Esophagus muscularis mucosa (tissue), 4 donors: ENCODE results near the gene ACP3. TPM values are rescaled to one million over a fixed set of nuclear protein-coding genes. Genes with fewer than 3 reads are reported as not detected.

ENCODE experiments used
- DNase-seq: peaks from one replicate; pipeline ENCODE4 v3.0.0-alpha.2; 2017; ENCODE audit errors: extremely low spot score
- H3K27ac ChIP-seq, 4 donors: fragments of 200-600 bp; sonication (generic); replicated peaks in 1 of 4; 1 replicate in 3 of 4; 2 replicates in 1 of 4; pipeline ENCODE4 v1.5.1; 2016 to 2019; ENCODE audit warnings: mild to moderate bottlenecking in 1 of 4
- H3K27me3 ChIP-seq, 4 donors: fragments of 200-600 bp; sonication (generic); one replicate each; pipeline versions ENCODE4 v1.5.1 to v1.6.0; 2016 to 2019
- H3K36me3 ChIP-seq, 4 donors: fragments of 200-600 bp; sonication (generic); one replicate each; pipeline ENCODE4 v1.5.1; 2016 to 2019
- H3K4me1 ChIP-seq, 4 donors: fragments of 200-600 bp; sonication (generic); one replicate each; pipeline ENCODE4 v1.5.1; 2016 to 2019
- H3K4me3 ChIP-seq, 4 donors: fragments of 200-600 bp; sonication (generic); 1 replicate in 2 of 4; 2 replicates in 2 of 4; pipeline ENCODE4 v1.5.1; 2016 to 2019; ENCODE audit warnings: mild to moderate bottlenecking in 4 of 4, moderate library complexity in 1 of 4
- H3K9me3 ChIP-seq, 4 donors: fragments of 200-600 bp; sonication (generic); 1 replicate in 3 of 4; 2 replicates in 1 of 4; pipeline ENCODE4 v1.5.1; 2016 to 2019
- EP300 ChIP-seq: sonication (generic); formaldehyde crosslinking; IDR thresholded peaks from one replicate; pipeline ENCODE4 v1.6.1; 2017; ENCODE audit warnings: antibody characterized with exemption
- POLR2A ChIP-seq: fragments of 450-650 bp; IDR thresholded peaks from one replicate; pipeline ENCODE4 v1.6.1; 2017; ENCODE audit warnings: antibody characterized with exemption, moderate library complexity, mild to moderate bottlenecking, low read depth
- POLR2AphosphoS5 ChIP-seq, 2 donors: sonication (generic); formaldehyde crosslinking; IDR thresholded peaks; one replicate each; pipeline ENCODE4 v1.6.1; 2017; ENCODE audit warnings: antibody characterized with exemption in 2 of 2
- WGBS: methylation state at CpG from one replicate; pipeline ENCODE4 v1.1.5; 2018; 5-methylcytosine and 5-hydroxymethylcytosine counted together
- intact Hi-C: fragments of 100-400 bp; cut with DNase I; formaldehyde crosslinking; loops from one replicate; pipeline ENCODE4 v1.15.1; 2023
- total RNA-seq, 4 donors: library from RNA; depleted of rRNA; stranded (reverse); fragments of >200 nt; gene quantifications; one replicate each; pipeline versions ENCODE4 v1.1.0 to v1.2.1, GENCODE V29; 2016
- TF ChIP-seq, protein P1 (sequence below), 3 experiments: fragments of 200-600 bp in 2 of 3; fragments of 450-650 bp in 1 of 3; sonication (generic) in 2 of 3; IDR thresholded peaks; one replicate each; pipeline ENCODE4 v1.5.1; 2017 to 2019; ENCODE audit warnings: antibody characterized with exemption in 3 of 3, mild to moderate bottlenecking in 2 of 3, moderate library complexity in 1 of 3

Gene ACP3
- total RNA-seq, 4 donors from 2014 or later = 0.58 to 2.8 (median 1.9) TPM

DNA sequence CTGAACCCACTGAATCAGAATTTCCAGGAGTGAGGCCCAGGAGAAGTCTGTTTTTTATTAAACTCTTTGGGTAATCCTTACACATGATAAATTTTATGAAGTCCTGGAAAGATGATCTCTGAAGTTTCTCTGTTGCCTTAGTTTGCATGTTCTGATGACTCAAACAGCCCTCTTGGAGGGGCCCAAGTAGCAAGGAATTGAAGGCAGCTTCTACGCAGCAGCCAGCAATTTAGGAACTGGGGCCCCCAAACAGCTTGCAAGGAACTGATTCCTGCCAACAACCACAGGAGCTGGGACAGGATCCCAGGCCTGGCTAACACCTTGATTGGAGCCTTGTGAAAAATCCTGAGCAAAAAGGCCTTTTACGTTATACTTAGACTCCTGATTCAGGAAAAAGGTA lies 5.4 kb upstream of the ACP3 start:
- WGBS = 85% methylated on average over 2 of the region's 2 CpGs
- DNase-seq = no peak
- no peaks in the 10 kb centered on the region for H3K36me3 ChIP-seq
- H3K9me3 ChIP-seq = no peaks in the 10 kb centered on the region
- no peaks in the 10 kb centered on the region for H3K4me1 ChIP-seq
- no peaks in the 10 kb centered on the region for H3K27me3 ChIP-seq
- no peak overlapping the region for H3K4me3 ChIP-seq
- TF ChIP-seq, protein P1, sequence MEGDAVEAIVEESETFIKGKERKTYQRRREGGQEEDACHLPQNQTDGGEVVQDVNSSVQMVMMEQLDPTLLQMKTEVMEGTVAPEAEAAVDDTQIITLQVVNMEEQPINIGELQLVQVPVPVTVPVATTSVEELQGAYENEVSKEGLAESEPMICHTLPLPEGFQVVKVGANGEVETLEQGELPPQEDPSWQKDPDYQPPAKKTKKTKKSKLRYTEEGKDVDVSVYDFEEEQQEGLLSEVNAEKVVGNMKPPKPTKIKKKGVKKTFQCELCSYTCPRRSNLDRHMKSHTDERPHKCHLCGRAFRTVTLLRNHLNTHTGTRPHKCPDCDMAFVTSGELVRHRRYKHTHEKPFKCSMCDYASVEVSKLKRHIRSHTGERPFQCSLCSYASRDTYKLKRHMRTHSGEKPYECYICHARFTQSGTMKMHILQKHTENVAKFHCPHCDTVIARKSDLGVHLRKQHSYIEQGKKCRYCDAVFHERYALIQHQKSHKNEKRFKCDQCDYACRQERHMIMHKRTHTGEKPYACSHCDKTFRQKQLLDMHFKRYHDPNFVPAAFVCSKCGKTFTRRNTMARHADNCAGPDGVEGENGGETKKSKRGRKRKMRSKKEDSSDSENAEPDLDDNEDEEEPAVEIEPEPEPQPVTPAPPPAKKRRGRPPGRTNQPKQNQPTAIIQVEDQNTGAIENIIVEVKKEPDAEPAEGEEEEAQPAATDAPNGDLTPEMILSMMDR (IDR thresholded peaks at IDR 0.05) = no peak
- TF ChIP-seq POLR2A (no peak), POLR2AphosphoS5 (IDR thresholded peaks at IDR 0.05) (no peak), EP300 (no peak)
- no peak overlapping the region for H3K27ac ChIP-seq
- intact Hi-C loops = no loop called here

DNA sequence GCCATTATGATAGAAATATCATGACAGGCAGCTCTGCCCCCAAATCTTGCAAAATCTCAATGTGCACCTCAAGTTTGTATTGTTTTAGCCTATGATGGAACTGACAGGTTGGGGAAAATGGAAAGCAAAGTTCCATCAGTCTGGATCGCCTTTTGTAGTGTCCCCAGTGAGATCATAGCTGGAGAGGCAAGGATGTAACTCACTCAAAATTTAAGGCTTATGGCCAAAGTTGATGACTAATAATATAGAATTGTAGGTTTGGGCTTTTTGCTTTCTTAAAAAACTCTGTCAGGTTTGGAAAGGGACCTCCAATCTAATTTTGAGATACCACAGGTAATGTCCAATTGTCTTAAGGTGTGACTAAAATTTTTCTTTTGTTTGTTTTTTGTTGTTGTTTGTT lies 1.4 kb upstream of the ACP3 start:
- no peaks in the 10 kb centered on the region for H3K36me3 ChIP-seq
- intact Hi-C loops = no loop called here
- TF ChIP-seq POLR2AphosphoS5 (IDR thresholded peaks at IDR 0.05) (no peak), EP300 (no peak), POLR2A (no peak)
- TF ChIP-seq, protein P1 (IDR thresholded peaks at IDR 0.05) = no peak
- no peaks in the 10 kb centered on the region for H3K9me3 ChIP-seq
- H3K4me1 ChIP-seq = peaks cover 0 to 3% (median 0%) of the 10 kb centered on the region in 4 donors
- WGBS = 79% methylated on average over 1 of the region's 1 CpG
- no peak overlapping the region for H3K4me3 ChIP-seq
- H3K27me3 ChIP-seq = no peaks in the 10 kb centered on the region
- no peak for DNase-seq
- H3K27ac ChIP-seq = no peak overlapping the region

DNA sequence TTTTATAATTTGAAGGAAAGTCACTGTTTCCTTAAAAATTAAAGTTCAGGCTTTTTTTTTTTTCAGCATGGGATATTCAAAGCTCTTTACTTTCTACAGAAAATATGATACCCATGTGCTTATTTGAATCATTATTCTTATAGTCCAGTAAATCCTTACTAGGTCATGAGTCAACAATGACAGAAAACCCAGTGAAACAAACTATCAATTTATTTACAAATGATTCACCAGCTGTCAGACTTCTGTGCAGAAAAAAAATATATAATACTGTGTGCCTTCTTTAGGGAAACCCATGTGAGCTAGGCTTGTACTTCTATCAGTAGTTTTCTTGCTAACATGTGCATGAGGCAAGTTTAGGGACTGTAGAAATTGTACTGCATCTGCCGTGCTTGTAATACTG lies 1.2 kb downstream of the ACP3 start:
- DNase-seq = no peak
- Histone ChIP-seq H3K36me3 (no peaks in the 10 kb centered on the region), H3K27me3 (no peaks in the 10 kb centered on the region), H3K4me3 (no peak overlapping the region), H3K27ac (no peak overlapping the region), H3K4me1 (peaks cover 0 to 3% (median 0%) of the 10 kb centered on the region in 4 donors), H3K9me3 (no peaks in the 10 kb centered on the region)
- TF ChIP-seq EP300 = no peak
- TF ChIP-seq, protein P1 (IDR thresholded peaks at IDR 0.05) = no peak
- intact Hi-C loops = no loop called here
- WGBS = 47% methylated on average over 1 of the region's 1 CpG

DNA sequence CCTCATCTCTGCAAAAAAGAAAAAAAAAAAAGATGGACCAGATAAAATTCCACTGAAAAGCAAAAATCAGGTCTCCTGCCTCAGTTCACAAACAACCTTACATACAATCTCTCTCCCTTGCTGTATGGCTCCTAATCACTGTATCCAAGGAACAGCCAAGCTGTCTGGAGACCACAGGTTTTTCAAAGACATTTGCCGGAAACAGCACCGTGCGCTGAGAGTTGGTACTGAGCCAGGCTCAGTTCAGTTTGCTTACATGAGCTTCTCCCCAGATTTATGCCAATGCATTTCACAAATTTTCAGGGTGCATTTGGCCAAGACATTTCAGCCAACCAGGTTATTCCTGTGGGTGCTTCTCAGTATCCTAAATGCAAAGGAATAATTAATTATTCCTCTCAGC lies 4.1 kb downstream of the ACP3 start:
- no peak for DNase-seq
- Histone ChIP-seq H3K4me1 (peaks cover 0 to 3% (median 0%) of the 10 kb centered on the region in 4 donors), H3K9me3 (no peaks in the 10 kb centered on the region), H3K27ac (no peak overlapping the region), H3K27me3 (no peaks in the 10 kb centered on the region), H3K4me3 (no peak overlapping the region), H3K36me3 (no peaks in the 10 kb centered on the region)
- no peak for TF ChIP-seq POLR2A
- TF ChIP-seq, protein P1 (IDR thresholded peaks at IDR 0.05) = no peak
- TF ChIP-seq EP300 = no peak
- TF ChIP-seq POLR2AphosphoS5 (IDR thresholded peaks at IDR 0.05) = no peak
- 71% methylated on average over 3 of the region's 3 CpGs for WGBS
- intact Hi-C loops = no loop called here

DNA sequence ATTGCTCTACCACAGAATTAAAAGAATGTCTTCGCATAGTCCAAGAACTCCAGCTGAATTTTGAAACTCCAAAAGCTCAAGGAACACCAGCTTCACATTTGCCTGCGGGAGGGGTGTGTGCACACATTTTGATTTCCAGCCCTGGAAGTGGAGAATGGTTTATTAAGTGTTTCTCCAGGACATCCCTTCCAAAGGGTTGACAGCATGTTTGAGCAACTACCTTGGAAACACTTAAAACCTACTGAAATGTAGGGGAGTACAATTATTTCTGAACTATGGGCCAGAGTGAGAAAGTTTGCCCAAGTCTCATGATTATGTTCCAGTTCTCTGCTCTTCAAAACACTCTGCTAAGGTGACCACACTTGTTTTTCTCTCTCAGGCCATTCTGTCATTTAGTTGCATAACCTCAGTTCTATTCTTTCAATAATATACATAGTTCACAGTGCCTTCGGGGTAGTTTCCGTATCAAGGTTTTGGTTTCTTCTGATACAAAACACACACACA lies 7.9 kb downstream of the ACP3 start:
- Histone ChIP-seq H3K4me1 (no peaks in the 10 kb centered on the region), H3K36me3 (no peaks in the 10 kb centered on the region), H3K9me3 (no peaks in the 10 kb centered on the region), H3K27ac (no peak overlapping the region), H3K27me3 (no peaks in the 10 kb centered on the region), H3K4me3 (no peak overlapping the region)
- 80% methylated on average over 4 of the region's 4 CpGs for WGBS
- intact Hi-C loops = no loop called here
- TF ChIP-seq, protein P1 (IDR thresholded peaks at IDR 0.05) = no peak
- TF ChIP-seq POLR2AphosphoS5 (IDR thresholded peaks at IDR 0.05) (no peak), EP300 (no peak), POLR2A (no peak)
- no peak for DNase-seq
